Tibial nerve (tissue), 3 donors: Measurements from ENCODE around the gene RBM17.

Experiments used
- CTCF ChIP-seq, 5 experiments: fragments of 200-600 bp in 3 of 5; fragments of 450-650 bp in 2 of 5; sonication (generic) in 3 of 5; IDR thresholded peaks; one replicate each; pipeline ENCODE4 v1.5.1; 2016 to 2019; ENCODE audit warnings: antibody characterized with exemption in 5 of 5, mild to moderate bottlenecking in 3 of 5, moderate library complexity in 2 of 5
- POLR2A ChIP-seq, 2 donors: fragments of 450-650 bp; IDR thresholded peaks; one replicate each; pipeline ENCODE4 v1.6.1; 2017; ENCODE audit warnings: antibody characterized with exemption in 2 of 2, mild to moderate bottlenecking in 2 of 2, moderate library complexity in 2 of 2

GRCh38 chr10:6089334-6090219 lies 743 bp downstream of the RBM17 start:
- TF ChIP-seq CTCF (IDR thresholded peaks at IDR 0.05) = no peak
- TF ChIP-seq POLR2A (IDR thresholded peaks at IDR 0.05) = no peak
